GM10248 (cell line): ENCODE measurements around the gene ANKRD55.

ENCODE experiments used
- CTCF ChIA-PET: fragments of 300-600 bp; sonication (Branson Sonifier 250); formaldehyde crosslinking; extraction: SDS; loops from one replicate; lab custom pipeline; 2021; ENCODE audit warnings: antibody characterized with exemption; lab: Yijun Ruan, JAX
- POLR2A ChIA-PET: fragments of 350-650 bp; sonication (Branson Sonifier 250); formaldehyde crosslinking; extraction: SDS; loops from one replicate; lab custom pipeline; 2020; ENCODE audit warnings: antibody characterized with exemption; lab: Yijun Ruan, JAX
- DNase-seq: peaks from one replicate; pipeline ENCODE4 v3.0.0; 2012; ENCODE audit errors: extremely low spot score
- CTCF ChIP-seq: IDR thresholded peaks from 2 replicates; pipeline ENCODE4 v1.5.1; 2012; ENCODE audit warnings: mild to moderate bottlenecking, low read depth; ENCODE audit errors: extremely low read depth, missing control alignments, control extremely low read depth

The ANKRD55 gene

DNA sequence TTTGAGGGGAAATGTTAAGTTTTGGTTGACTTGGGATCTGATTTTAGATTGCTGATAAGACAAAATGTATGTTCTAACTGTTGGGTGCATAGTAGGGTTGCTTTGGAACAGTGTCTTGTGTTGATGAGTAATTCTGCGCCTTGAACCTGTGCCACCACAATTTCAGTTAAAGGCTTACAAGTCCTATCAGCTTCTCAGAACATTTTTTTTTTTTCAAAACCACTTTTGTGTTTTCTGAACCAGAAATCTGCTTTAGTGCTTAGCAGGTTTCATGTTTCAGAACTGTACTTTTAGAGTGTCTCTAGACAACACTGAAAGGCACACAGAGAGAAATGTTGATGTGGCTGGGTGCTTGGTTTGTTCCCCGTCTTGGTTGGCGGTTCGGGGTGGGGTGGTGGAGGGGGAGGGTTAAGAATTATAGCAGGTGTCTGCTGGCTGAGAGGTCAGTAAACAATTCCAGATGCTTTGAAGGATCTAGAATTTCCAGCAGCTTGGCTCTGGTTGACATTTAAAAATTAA lies 84.6 kb downstream of the ANKRD55 start:
- DNase-seq = peak; percentile 67
- POLR2A ChIA-PET = no interaction called here
- CTCF ChIA-PET = no interaction called here

DNA sequence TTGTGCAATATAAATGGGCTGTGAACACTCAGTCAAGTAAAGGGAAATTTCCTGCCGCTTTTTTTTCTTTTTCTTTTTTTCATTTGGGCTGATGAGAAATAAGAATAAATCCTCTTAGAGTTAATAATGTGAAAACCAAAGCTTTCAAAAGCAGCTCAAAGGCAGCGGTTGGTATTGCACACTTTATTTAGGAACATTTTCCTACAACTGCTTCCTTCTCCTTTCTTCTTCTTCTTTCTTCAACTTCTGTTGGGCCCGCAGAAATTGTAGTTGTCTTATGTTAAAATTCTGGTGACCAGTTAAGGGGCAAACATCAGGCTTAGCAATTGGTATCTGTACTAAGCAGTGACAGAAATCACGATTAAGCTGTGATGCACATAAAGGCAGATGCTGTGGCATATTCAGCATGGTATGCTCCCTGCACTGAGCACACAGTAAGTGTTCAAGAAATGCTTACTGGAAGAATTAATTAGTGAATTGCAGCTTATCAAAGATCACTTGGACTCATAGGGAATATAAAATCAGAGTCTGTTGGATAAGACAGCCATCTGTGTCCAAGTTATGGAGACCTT lies 85.4 kb downstream of the ANKRD55 start:
- ChIA-PET POLR2A (no interaction called here), CTCF (interaction anchor here (1.7 kb wide), 1 partner anchor 10 kb away, joined by 5 read pairs; no protein-coding TSS in a partner anchor)
- DNase-seq = no peak
- TF ChIP-seq CTCF = no peak

More for the DNA sequence above, 84.6 kb downstream of the ANKRD55 start:
- TF ChIP-seq CTCF = no peak

GRCh38 chr5:56147106-56147505 lies 86.0 kb downstream of the ANKRD55 start:
- TF ChIP-seq CTCF = no peak
- ChIA-PET CTCF (interaction anchor here (0.8 to 1.7 kb wide), 2 partner anchors 9 to 53 kb away, joined by 3 to 5 read pairs; no protein-coding TSS in a partner anchor), POLR2A (no interaction called here)
- no peak for DNase-seq

DNA sequence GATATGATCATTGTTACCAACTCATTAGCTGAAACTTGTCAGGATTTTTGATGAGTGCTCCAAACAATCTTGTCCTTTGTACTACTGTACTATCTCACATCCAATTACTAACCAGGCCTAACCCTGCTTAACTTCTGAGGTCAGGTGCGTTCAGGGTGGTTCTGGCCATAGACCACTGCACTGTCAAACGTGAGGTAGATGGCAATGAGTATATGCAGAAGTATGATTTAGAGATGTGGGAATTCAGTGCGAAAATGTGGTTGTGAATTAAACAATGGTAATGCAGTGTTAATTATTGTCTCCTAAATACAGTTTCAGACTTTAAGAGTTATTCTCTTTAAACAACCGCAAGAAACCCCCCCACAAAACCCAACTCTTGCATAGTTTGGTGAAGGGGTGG lies 86.5 kb downstream of the ANKRD55 start:
- POLR2A ChIA-PET = interaction anchor here (0.7 kb wide), 2 partner anchors 52 to 281 kb away, joined by 4 read pairs; no protein-coding TSS in a partner anchor
- TF ChIP-seq CTCF = no peak
- CTCF ChIA-PET = interaction anchor here (0.8 to 1.7 kb wide), 2 partner anchors 8 to 54 kb away, joined by 3 to 5 read pairs; no protein-coding TSS in a partner anchor
- DNase-seq = no peak

- TF ChIP-seq CTCF = no peak
- no peak for DNase-seq
- ChIA-PET POLR2A (no interaction called here), CTCF (no interaction called here)
Measured at GRCh38 chr5:56145511-56145910, 87.6 kb downstream of the ANKRD55 start.

DNA sequence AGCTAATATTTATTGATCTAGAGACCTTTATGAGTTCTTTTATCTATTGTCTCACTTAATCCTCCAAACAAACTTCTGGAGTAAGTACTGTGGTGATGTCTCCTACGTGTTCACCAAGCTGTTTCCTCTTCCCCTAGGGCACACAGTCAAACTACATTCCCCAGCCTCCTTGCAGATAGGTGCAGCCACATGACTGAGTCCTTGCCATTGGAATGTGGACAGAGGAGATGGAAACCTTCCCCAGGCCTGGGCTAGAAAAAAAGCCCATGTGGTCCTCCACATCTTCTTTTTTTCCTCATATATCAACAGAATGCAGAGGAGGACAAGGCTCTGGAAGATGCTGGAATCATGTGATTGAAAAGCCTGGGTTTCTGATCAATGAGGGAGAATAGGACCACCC lies 88.0 kb downstream of the ANKRD55 start:
- ChIA-PET POLR2A (no interaction called here), CTCF (interaction anchor here (1.1 kb wide), 1 partner anchor 9 kb away, joined by 3 read pairs; no protein-coding TSS in a partner anchor)
- no peak for TF ChIP-seq CTCF
- no peak for DNase-seq
